K562 (cell line): ENCODE data around the gene MARS1. TPM values are rescaled to one million over a fixed set of nuclear protein-coding genes. Genes with fewer than 3 reads are reported as not detected.

Source experiments
- AFF4 ChIP-seq: sonication (generic); formaldehyde crosslinking; IDR thresholded peaks from 2 replicates; pipeline ENCODE4 v1.8.0; 2023; ENCODE audit warnings: mild to moderate bottlenecking, missing genetic modification reagents
- MGA ChIP-seq: fragments of 450-650 bp; IDR thresholded peaks from 2 replicates; pipeline ENCODE4 v1.6.1; 2016; ENCODE audit warnings: mild to moderate bottlenecking, moderate library complexity
- MYNN ChIP-seq, 2 experiments: sonication (generic); formaldehyde crosslinking in 1 of 2; IDR thresholded peaks; 2 replicates each; pipeline versions ENCODE4 v1.5.0 to v1.6.1; 2016 to 2020; ENCODE audit warnings: antibody characterized with exemption in 1 of 2, missing genetic modification reagents in 1 of 2
- NR2C1 ChIP-seq, 2 experiments: fragments of 450-650 bp; IDR thresholded peaks; 2 replicates each; pipeline ENCODE4 v1.6.1; 2017; ENCODE audit warnings: mild to moderate bottlenecking in 2 of 2, antibody characterized with exemption in 1 of 2, inconsistent platforms in 1 of 2, missing compliant biosample characterization in 1 of 2, missing genetic modification characterization in 1 of 2
- ZBTB49 ChIP-seq: sonication (generic); formaldehyde crosslinking; IDR thresholded peaks from 2 replicates; pipeline ENCODE4 v1.8.0; 2022; ENCODE audit warnings: missing genetic modification reagents, mild to moderate bottlenecking, borderline replicate concordance
- ZNF212 ChIP-seq: fragments of 450-650 bp; formaldehyde crosslinking; IDR thresholded peaks from 2 replicates; pipeline ENCODE4 v1.4.0; 2020; ENCODE audit warnings: mild to moderate bottlenecking
- polyA plus RNA-seq, 8 experiments: library from polyadenylated mRNA; depleted of rRNA in 4 of 8; stranded (reverse) in 5 of 8; unstranded in 3 of 8; fragments of >200 nt; fragmentation: Nextera tagmentation in 2 of 8; fragmentation: Illumina TruSeq in 1 of 8; extraction: Ambion mirVana in 2 of 8; extraction: Trizol in 1 of 8; gene quantifications; 2 replicates each; pipeline versions ENCODE4 v1.2.1 to v1.2.3, GENCODE V29; 2011 to 2014; ENCODE audit warnings: inconsistent platforms in 1 of 8, missing spikeins in 1 of 8
- total RNA-seq, 7 experiments: library from RNA; depleted of rRNA in 6 of 7; stranded (reverse); fragments of >200 nt in 6 of 7; fragmentation: Illumina TruSeq in 2 of 7; extraction: Trizol in 2 of 7; gene quantifications; 2 replicates each; pipeline versions ENCODE4 v1.2.1 to v1.2.3, GENCODE V29; 2011 to 2021; ENCODE audit warnings: low replicate concordance in 1 of 7

Gene MARS1
- total and polyA plus RNA-seq, 9 of the 15 experiments (the other 6 are each of a cell fraction or from before 2014, with no cell fraction given) = 117 to 382 (median 220) TPM

- TF ChIP-seq ZBTB49 (no peak), ZNF212 (no peak), MYNN (IDR thresholded peaks at IDR 0.05) (0 out of 2 replicates have a peak, but pooled peaks have one; percentile 53), MYNN (CRISPR knock-in tag; IDR thresholded peaks at IDR 0.05) (no peak), MGA (peak; percentile 82), AFF4 (peak; percentile 74; the same call in 1 of the 2 replicates), NR2C1 (IDR thresholded peaks at IDR 0.05) (no peak), NR2C1 (tag; IDR thresholded peaks at IDR 0.05) (0 out of 2 replicates have a peak, but pooled peaks have one; percentile 35)
Measured at GRCh38 chr12:57456145-57456700, 31.6 kb upstream of the MARS1 start (continued).
